Left renal cortex interstitium (tissue), 4 donors: ENCODE measurements around the gene FAHD1. TPM values are rescaled to one million over a fixed set of nuclear protein-coding genes. Genes with fewer than 3 reads are reported as not detected.
A peak's percentile ranks its signal among the peaks of the same experiment; 100 is the strongest.
"Not testable (repeated sequence)": the region's sequence is repeated elsewhere in the genome, so short reads cannot be mapped to it uniquely, and the experiment has no call there.

Source experiments
- DNase-seq, 4 donors: peaks; one replicate each; pipeline ENCODE4 v3.0.0-alpha.2; 2013; ENCODE audit warnings: low read depth in 4 of 4, low spot score in 2 of 4, missing footprints in 1 of 4
- polyA plus RNA-seq, 4 donors: library from polyadenylated mRNA; unstranded; fragments of 120-200 nt; gene quantifications; one replicate each; pipeline ENCODE4 v1.2.1, GENCODE V29; 2013; ENCODE audit not compliant: insufficient read length in 4 of 4

Gene FAHD1
- polyA plus RNA-seq, 4 donors: 39.8 to 49.5 (median 44.9) TPM

DNA sequence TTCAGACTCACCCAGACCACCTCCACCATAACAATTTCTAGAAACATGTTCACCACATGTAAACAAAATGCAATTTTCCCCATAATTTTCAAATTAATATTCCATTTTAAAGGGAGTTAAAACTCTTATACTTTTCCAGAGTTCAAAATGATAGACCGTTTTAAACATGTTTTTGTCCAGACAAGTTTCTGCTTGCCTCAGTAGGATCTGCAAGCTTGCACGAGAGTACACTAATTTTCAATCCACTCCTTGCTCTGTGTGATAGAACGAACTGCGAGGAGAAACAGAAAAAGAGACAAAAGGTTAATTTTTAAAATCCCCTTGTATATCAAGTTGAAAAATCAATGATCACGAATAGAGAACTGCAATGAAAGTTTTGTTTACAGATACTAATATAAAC, 7.1 kb downstream of the FAHD1 start:
- DNase-seq: no peak

DNA sequence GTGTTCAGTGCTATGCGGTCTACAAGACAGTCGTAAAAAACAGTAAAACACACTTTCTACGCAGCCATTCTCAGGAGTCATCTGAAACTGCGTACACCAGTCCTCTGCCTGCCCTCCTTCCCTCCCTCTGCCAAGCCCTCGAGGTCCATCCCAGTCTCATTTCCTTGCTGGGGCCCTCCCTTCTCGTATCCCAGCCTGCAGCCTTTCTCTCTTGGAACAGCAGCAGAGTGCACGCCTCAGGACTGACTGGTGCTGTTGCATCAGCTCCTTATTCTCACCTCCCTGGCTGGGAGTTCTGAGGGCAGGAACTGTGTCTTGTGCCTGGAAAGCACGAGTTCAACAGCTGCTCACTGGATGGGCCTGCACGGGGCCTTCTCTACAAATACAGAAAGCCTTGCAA, 12.5 kb downstream of the FAHD1 start:
- no peak for DNase-seq

DNA sequence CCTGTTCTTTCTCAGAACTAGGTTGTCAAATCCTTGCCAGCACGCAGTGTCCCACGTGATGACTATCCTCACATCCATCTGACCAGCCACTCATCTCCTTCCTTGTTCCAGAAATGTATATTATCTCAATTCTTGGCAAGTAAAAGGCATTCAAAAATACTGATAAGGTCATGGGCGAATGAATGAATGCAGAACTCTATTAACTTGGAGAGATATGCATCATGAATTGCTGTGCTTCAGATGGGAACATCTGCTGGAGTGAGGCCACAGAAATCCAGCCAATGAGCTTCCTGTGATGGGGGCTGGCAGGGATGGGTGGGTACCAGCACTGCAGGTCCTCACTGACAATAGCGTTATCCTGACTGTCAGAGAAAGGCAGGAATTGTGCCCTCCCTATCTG, 19.0 kb downstream of the FAHD1 start:
- no peak for DNase-seq

DNA sequence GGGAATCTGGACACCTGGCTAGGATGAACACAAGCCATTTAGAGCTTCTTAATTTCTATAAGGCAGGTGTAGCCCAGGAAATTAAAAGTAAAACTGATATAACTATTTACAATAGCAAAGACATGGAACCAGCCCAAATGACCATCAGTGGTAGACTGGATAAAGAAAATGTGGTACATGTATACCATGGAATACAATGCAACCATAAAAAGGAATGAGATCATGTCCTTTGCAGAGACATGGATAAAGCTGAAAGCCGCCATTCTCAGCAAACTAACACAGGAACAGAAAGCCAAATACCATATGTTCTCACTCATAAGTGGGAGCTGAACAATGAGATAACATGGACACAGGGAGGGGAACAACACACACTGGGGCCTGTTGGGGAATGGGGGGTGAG, 19.4 kb downstream of the FAHD1 start:
- DNase-seq: no peak

DNA sequence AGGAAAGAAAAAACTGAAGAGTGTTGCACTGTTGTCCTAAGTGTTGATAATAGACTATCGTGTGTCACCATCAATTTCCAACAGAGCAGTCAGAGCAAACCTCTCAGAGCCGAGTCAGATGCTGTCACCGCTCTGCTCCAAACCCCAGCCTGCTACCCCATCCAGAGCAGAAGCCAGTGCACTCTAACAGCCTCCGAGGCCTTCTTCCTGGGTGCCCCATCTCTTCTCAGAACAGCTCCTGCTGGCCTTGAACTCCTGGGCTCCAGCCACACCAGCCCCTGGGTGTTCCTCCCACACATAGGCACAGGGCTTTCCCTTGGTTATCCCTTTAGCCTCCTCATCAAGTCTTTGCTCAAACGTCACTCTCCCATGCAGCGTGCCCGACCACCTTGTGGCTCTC, 24.0 kb downstream of the FAHD1 start:
- DNase-seq: no peak

DNA sequence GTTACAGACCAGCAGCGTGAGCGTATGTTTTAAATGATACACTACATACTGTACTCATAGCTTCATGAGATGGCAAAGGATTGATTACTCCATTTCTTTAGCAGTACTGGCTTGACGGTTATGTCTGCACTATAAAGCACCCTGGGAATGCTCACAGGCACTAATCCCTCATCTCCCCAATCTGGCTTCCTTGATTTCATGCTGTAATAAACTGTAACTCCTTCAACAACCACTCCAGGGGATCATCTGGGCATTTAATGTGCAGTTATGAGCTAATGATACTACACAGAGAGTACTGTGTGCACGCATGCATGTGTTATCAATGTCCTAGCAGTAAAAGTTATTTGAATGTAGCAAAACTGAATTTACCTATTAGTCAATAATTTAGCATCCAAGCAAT, 24.8 kb downstream of the FAHD1 start:
- DNase-seq: no peak

DNA sequence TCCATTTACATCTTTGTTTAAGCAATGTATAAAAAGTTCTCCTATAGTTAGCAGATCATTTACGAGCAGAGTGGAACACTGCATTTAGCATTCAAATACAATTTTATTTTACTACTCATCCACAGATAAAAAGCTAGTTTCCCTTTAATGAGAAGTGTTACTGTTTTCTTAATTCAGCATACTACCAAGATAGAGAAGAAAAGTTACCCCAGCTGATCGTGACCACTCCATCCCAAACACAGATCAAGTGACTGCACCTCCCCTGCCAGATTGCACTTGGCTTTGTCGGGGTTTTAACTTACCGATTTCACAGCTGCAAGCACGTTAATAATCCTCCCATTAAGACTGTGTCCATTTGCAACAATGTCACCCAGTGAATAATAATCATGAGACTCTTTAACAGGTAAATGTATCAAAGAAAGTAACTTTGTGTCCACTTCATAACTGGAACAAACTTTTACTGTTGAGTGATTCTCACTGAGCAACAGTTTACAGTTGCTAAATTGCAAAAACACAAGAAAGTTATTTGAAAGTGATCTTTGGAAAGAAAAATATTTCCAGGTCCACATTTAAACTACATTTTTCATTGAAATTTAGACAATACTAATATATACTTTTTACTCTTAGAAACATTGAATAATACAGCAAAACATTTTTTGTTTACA, 30.6 kb downstream of the FAHD1 start:
- DNase-seq: no peak

DNA sequence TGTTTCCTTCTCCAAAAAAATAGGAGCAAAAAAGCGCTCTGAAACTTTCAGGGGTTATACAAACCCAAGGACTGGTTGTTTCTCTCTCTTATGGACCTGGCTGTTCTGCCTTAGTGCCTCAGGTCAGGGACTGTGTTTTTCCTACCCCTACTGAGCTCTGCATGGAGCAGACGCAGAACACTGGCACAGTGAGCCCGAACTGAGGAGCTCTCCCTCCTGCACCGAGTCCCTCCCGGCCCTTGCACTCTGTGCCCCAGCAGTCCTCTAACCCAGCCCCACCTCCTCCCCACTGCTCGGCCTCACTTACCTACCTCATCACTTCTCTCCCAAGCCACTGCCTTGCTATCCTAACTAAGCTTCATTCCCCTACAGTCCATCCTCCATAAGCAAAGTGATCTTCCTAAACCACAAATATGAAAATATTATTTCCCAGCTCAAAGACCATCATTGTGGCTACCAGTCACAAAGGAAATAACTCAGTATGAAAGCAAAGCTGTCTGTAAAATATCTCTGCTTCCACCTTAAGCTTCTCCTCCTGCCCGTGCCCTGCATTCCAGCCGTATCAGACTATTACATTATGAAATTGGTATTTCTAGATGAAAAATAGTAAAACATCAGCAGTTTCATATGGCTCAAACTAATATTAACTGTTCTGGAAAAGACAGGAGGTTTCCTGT, 31.3 kb downstream of the FAHD1 start:
- no peak for DNase-seq

DNA sequence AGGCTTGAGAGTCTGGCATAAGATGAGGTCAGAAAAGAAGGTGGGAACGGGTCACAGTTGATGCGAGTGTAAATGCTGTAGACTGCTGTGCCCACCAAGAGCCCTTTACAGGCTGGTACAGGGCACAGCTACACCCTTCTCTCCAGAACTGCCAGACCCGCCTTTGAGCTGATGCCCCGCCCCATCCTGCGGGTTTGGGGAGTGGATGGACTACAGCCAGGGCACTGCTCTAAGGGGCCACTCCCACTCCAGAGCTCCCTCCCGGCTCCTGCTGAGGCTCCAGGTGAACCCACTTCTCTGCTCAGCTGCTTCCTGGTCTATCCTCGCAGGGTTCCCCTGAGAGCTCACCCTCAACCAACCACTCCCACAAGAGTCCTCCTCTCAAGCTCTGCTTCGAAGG, 32.6 kb downstream of the FAHD1 start:
- no peak for DNase-seq

DNA sequence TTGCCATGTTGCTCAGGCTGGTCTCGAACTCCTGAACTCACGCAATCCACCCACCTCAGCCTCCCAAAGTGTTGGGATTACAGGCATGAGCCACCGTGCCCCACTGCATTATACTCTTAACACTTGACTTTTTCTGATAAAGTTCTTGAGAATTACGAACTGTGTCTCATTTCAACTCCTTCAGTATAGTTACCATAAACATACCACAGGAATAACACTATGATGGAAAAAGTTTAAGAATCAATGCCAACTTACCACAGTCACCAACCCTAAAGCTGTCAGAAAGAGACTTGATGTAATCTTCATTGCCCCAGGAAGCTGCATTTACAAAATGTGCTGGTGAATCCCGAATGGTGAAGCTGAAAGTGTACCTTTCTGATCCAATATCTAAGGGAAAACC, 34.7 kb downstream of the FAHD1 start:
- no peak for DNase-seq

DNA sequence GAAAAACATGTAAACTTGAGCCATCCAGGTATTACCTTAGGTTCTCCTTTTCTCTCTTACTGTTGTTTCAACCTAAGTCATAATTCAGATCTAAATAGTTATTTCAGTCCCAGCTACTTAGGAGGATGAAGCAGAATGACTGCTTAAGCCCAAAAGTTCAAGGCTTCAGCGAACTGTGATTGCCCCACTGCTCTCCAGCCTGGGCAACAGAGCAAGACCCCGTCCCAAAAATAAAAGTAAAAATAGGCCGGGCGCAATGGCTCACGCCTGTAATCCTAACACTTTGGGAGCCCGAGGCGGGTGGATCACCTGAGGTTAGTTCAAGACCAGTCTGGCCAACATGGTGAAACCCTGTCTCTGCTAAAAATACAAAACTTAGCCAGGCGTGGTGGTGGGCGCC, 35.4 kb downstream of the FAHD1 start:
- no peak for DNase-seq

DNA sequence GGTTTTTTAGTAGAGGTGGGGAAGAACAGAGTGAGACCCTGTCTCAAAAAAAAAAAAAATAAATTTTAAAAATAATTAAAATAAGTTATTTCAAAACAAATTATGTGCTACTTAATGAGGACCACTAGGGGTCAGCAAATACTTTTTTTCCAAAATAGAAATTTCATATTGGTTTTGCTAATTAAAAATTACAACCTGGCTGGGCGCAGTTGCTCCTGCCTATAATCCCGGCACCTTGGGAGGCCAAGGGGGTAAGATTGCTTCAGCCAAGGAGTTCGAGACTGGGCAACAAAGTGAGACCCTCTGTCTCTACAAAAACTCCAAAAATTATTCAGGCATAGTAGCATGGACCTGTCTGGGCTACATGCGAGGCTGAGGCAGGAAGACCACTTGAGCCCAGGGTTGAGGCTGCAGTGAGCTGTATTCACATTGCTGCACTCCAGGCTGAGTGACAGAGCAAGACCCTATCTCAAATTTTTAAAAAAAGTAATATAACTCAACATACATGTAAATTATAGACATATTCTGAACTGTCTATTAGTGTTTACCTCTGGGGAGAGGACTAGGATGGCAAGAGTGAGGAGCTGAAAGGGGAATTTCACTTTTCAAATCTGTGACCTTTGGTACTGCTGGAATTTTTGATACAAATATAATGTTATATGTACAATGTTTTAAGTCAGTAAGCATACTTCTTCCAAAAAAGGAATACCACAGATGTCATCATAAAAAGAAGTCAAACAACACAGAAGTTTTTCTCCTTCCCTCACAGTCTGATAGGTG, 36.9 kb downstream of the FAHD1 start:
- peak in 1 of 4 donors; percentile 23 for DNase-seq

DNA sequence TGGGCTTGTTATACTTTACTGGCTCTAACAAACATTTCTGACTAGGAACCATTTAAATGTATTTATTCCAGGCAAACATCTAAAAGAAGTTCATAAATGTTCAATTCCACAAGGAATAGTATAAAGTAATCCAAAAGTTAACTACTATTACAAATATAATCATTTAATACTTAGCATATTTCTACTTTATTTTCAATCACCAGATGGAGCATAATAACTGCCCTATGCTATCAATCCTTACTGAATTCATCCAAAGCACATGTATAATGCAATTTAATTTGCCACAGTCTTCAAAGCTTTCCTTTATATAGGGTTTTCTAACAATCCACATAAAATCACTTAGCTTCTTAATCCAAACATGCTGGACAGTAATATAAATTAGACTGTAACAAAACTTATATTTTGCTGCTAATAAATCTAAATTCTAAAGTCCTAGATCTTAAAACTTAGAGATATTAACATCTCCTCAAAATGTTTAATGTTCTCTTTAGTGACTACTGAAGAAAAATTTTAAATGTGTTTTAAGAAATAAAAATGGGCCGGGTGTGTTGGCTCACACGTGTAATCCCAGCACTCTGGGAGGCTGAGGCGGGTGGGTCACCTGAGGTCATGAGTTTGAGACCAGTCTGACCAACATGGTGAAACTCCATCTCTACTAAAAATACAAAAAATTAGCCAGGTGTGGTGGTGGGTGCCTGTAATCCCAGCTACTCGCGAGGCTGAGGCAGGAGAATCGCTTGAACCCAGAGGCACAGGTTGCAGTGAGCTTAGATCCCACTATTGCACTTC, 39.1 kb downstream of the FAHD1 start:
- no peak for DNase-seq

DNA sequence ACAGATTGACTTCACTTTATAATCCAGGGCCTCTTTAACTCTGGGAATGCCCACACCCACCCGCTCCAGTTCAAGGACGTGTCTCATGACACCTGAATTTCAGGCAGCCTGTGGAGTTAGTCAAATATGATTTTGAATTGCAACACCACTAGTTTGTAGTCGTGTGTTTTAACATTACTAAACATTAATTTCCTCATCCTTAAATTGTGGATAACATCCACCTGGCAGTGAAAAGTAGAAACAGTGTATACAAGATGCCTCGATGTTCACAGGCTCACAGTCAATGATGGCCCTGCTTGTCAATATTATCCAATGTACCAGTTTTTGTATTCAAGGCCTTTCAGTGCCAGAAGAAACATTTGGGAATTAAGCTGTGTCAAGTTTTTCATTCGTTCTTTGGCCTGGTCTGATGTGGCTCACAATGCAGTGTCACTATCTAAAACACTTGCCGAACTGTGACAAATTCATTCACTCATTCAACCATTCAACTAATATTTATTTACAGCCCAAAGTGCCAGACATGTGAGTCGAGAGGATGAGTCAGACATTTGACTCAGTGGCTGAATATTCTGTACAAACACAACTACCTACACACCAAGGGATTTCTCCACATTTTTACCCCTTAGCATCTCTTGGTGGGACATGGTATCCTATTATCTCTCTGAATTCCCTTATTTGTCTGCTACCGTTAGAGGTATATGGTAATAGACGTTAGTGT, 43.5 kb downstream of the FAHD1 start:
- no peak for DNase-seq

DNA sequence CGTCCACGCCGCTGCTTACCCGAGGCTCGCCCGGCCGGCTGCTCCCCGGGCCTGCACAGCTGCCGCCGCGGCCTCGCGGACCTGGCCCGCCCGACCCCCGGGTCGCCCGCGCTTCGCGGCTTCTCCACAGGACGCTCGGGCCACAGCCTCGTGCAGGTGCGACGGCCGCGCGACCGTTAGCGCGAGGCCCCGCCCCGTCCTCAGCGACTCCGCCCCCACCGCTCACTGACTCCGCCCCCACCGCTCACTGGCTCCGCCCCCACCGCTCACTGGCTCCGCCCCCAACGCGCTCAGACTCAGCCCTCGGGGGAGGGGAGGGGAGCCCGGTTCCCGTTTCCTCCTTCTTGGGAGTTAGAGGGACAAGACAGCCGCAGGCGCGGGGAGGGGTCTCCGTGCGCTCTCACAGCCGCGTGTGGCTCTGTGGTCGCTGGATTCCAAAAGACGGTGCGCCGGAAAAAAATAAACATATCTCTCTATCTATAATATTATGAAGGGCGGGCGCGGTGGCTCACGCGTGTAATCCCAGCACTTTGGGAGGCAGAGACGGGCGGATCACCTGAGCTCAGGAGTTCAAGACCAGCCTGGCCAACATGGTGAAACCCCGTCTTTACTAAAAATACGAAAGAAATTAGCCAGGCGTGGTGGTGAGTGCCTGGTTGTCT, 45.1 kb downstream of the FAHD1 start, which contains the start of gene MEIOB:
MEIOB (minus strand) TSS at position 191 of the 662 bp plus-strand sequence. CDS start 3,989 bp downstream, outside the sequence.
- no peak for DNase-seq

DNA sequence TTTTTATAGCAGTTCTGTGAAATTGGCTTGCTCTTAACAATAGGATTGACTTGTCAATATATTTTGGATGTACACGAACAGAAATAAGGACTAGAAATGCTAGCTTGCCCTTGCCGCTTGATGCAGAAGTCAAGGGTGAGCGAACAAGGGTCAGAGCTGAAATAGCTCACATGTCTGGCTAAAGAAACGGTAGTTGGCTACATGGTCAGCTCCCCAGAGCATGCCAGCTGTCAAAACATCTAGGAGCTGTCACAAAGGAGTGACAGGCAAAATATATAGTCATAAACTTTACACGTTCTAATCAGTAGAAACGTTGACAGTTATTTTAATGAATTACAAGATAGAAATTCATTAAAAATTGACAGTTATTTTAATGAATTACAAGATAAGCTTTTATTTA, 47.8 kb downstream of the FAHD1 start:
- peak in 1 of 4 donors; percentile 21 for DNase-seq

DNA sequence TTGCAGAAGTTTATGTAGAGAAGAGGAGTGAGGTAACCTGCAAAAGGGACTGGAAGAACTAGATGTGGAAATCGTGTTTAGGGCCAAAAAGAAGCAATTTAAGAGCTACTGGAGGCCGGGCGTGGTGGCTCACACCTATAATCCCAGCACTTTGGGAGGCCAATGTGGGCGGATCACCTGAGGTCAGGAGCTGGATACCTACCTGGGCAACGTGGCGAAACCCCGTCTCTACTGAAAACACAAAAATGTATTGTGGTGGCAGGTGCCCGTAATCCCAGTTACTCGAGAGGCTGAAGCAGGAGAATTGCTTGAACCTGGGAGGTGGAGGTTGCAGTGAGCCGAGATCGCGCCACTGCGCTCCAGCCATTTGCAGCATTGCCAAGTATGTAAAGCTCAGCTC, 49.1 kb downstream of the FAHD1 start:
- not testable (repeated sequence) for DNase-seq

DNA sequence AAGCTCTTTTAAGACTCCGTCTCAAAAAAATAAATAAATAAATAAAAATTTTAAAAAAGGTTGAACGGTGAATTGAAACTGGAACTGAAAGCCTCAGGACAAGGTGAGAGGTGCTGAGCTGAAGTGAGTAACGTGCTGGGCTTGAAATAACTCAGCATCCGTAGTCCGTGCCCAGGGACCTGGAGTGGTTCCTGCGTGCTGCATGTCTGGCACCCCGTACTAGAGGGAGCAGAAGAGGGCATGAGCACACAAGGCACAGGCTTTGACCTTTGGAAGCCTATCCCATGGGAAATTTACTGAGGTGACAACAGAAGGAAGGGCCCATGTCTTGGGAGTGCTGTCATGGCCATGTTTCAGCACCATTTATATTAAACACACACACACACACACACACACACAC, 49.5 kb downstream of the FAHD1 start:
- no peak for DNase-seq

DNA sequence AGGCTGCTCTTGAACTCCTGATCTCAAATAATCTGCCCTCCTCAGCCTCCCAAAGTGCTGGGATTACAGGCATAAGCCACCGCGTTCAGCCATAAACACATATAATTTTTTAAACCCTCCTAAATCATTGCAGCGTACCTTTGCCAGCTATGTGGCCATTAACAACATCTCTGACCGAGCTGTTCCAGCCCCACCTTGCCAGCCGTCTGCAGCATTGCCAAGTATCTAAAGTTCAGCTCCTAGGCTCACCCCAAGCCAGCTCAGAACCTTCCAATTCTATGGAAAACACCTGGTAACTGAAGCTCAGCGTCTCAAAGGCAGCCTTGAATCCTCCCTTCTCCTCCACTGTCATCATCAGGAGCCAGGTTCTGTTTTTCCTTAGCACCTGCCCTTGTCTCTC, 50.1 kb downstream of the FAHD1 start:
- DNase-seq: no peak

DNA sequence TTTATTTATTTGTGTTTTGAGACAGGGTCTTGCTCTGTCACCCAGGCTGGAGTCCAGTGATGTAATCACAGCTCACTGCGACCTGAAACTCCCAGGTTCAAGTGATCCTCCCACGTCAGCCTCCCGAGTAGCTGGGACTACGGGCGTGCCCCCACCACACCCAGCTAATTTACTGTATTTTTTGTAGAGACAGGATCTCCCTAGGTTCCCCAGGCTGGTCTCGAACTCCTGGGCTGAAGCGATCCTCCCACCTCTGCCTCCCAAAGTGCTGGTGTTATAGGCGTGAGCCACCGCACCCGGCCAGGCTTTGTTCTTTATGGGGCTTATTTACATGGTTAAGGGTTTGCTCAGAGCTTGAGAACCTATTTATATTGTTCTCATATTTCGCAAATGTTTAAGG, 50.8 kb downstream of the FAHD1 start:
- DNase-seq: no peak
